ENCODE measurements around the gene PDZD8.

DNA sequence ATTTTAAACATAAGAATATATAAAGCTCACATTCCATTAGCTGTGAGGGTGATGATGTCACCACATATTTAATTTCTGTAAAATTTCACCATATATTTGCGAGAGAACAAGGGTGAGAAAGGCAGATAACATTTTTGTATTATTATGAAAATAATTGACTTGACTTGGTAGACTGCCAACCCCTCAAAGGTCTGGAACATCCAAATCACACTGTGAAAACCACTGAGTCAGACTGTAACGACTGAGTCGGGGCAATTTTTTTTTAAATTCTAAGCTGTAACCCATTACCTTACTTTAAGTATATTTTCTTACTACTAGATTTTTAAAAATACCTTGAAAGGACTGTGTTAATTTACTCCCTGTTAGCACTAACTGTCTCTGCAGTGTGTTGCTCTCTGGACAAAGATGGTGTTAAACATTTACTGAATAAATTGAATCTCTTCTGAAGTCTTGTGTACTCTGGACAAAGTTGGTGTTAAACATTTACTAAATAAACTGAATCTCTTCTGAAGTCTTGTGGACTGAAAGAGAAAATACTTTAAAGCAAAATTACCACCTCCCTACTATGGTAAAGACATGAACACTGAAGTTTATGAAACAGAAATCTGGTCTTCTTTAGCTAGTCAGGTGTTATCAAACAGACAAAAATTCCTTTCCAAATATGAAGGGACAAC is 14.1 kb downstream of the PDZD8 start:
- TF ChIP-seq, protein P1, sequence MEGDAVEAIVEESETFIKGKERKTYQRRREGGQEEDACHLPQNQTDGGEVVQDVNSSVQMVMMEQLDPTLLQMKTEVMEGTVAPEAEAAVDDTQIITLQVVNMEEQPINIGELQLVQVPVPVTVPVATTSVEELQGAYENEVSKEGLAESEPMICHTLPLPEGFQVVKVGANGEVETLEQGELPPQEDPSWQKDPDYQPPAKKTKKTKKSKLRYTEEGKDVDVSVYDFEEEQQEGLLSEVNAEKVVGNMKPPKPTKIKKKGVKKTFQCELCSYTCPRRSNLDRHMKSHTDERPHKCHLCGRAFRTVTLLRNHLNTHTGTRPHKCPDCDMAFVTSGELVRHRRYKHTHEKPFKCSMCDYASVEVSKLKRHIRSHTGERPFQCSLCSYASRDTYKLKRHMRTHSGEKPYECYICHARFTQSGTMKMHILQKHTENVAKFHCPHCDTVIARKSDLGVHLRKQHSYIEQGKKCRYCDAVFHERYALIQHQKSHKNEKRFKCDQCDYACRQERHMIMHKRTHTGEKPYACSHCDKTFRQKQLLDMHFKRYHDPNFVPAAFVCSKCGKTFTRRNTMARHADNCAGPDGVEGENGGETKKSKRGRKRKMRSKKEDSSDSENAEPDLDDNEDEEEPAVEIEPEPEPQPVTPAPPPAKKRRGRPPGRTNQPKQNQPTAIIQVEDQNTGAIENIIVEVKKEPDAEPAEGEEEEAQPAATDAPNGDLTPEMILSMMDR (IDR thresholded peaks at IDR 0.05), result no peak
- TF ChIP-seq POLR2A (IDR thresholded peaks at IDR 0.05) (no peak), POLR2AphosphoS5 (IDR thresholded peaks at IDR 0.05) (no peak)

Measured in prostate gland (tissue), 2 donors.